Activated CD8-positive, alpha-beta T cell treated with anti-CD3 and anti-CD28 coated beads, Interleukin-2, amount 10 ng/mL, durations not matched to agents 7 days and 5 days (primary cell): ENCODE data around the gene FEZ2. TPM values are rescaled to one million over a fixed set of nuclear protein-coding genes. Genes with fewer than 3 reads are reported as not detected.
A peak's percentile ranks its signal among the peaks of the same experiment; 100 is the strongest.

Source experiments
- ATAC-seq: fragments of 150-1000 bp; cut with Tn5 transposase; one replicate; pipeline ENCODE4 v1.10.0; 2021; ENCODE audit warnings: moderate library complexity
- CTCF ChIA-PET: fragments of 350-600 bp; sonication (Branson Sonifier 250); formaldehyde crosslinking; loops from one replicate; lab custom pipeline; 2021; ENCODE audit warnings: antibody characterized with exemption; lab: Charles Lee
- POLR2A ChIA-PET: fragments of 350-600 bp; sonication (Branson Sonifier 250); formaldehyde crosslinking; loops from one replicate; lab custom pipeline; 2021; ENCODE audit warnings: antibody characterized with exemption; lab: Charles Lee
- DNase-seq: peaks from one replicate; pipeline ENCODE4 v3.0.0-alpha.2; 2020
- H3K27ac Mint-ChIP-seq: one replicate; pipeline ENCODE4 v1.8.0; 2021; ENCODE audit warnings: mild to moderate bottlenecking, mixed read lengths
- H3K27me3 Mint-ChIP-seq: one replicate; pipeline ENCODE4 v1.8.0; 2021; ENCODE audit warnings: low read depth, mixed read lengths
- H3K36me3 Mint-ChIP-seq: one replicate; pipeline ENCODE4 v1.8.0; 2021; ENCODE audit warnings: low read depth, mixed read lengths
- H3K4me1 Mint-ChIP-seq: one replicate; pipeline ENCODE4 v1.8.0; 2021; ENCODE audit warnings: low read depth, mixed read lengths
- H3K4me3 Mint-ChIP-seq: one replicate; pipeline ENCODE4 v1.8.0; 2021; ENCODE audit warnings: mild to moderate bottlenecking, mixed read lengths
- H3K9me3 Mint-ChIP-seq: one replicate; pipeline ENCODE4 v1.8.0; 2022; ENCODE audit warnings: mixed read lengths; ENCODE audit not compliant: insufficient read depth
- total RNA-seq, 2 experiments: library from RNA; stranded (reverse); gene quantifications; one replicate each; pipeline ENCODE4 v1.2.3, GENCODE V29; 2021

FEZ2 gene
- 10 to 100 TPM; 17.3 to 20.3 TPM for total RNA-seq

GRCh38 chr2:36597532-36598377, at the start of gene FEZ2:
Gene FEZ2 (minus strand): TSS chr2:36598168. CDS start chr2:36598142, 26 bp downstream.
- peak within 1 kb of the TSS; percentile 94 for H3K27ac Mint-ChIP-seq
- H3K4me3 Mint-ChIP-seq: peak within 1 kb of the TSS; percentile 92
- DNase-seq: peak; percentile 80
- H3K9me3 Mint-ChIP-seq: no peaks in the 10 kb centered on the region
- H3K27me3 Mint-ChIP-seq: no peaks in the 10 kb centered on the region
- H3K4me1 Mint-ChIP-seq: peaks cover 23% of the 10 kb centered on the region
- POLR2A ChIA-PET: interaction anchor here (0.6 to 1.2 kb wide), 3 partner anchors 19 to 66 kb away, joined by 3 read pairs; no protein-coding TSS in a partner anchor
- peaks cover 8% of the 10 kb centered on the region for H3K36me3 Mint-ChIP-seq
- peak; percentile 98 for ATAC-seq
- CTCF ChIA-PET: no interaction called here

- Mint-ChIP-seq H3K27me3 (peaks cover 3% of the 10 kb centered on the region), H3K4me1 (no peaks in the 10 kb centered on the region), H3K4me3 (no peak overlapping the region), H3K9me3 (no peaks in the 10 kb centered on the region), H3K27ac (no peak overlapping the region), H3K36me3 (no peaks in the 10 kb centered on the region)
- ChIA-PET CTCF (no interaction called here), POLR2A (no interaction called here)
- DNase-seq: no peak
- ATAC-seq: no peak
Observed at GRCh38 chr2:36634981-36635597, 37.1 kb upstream of the FEZ2 start.

- Mint-ChIP-seq H3K9me3 (no peaks in the 10 kb centered on the region), H3K4me1 (no peaks in the 10 kb centered on the region), H3K36me3 (no peaks in the 10 kb centered on the region), H3K4me3 (no peak overlapping the region), H3K27ac (no peak overlapping the region), H3K27me3 (no peaks in the 10 kb centered on the region)
- ATAC-seq (no peak), DNase-seq (no peak)
- ChIA-PET POLR2A (no interaction called here), CTCF (interaction anchor here (0.7 kb wide), 1 partner anchor 31 kb away, joined by 3 read pairs; no protein-coding TSS in a partner anchor)
Observed at GRCh38 chr2:36633470-36634092, 35.6 kb upstream of the FEZ2 start.

GRCh38 chr2:36626756-36627155, 28.8 kb upstream of the FEZ2 start:
- no peak overlapping the region for H3K4me3 Mint-ChIP-seq
- CTCF ChIA-PET: no interaction called here
- POLR2A ChIA-PET: no interaction called here

GRCh38 chr2:36626071-36626470, 28.1 kb upstream of the FEZ2 start:
- no peaks in the 10 kb centered on the region for H3K36me3 Mint-ChIP-seq
- peaks cover 11% of the 10 kb centered on the region for H3K27me3 Mint-ChIP-seq
- DNase-seq (no peak), ATAC-seq (no peak)
- ChIA-PET POLR2A (no interaction called here), CTCF (no interaction called here)
- H3K4me1 Mint-ChIP-seq: no peaks in the 10 kb centered on the region
- H3K9me3 Mint-ChIP-seq: no peaks in the 10 kb centered on the region
- H3K4me3 Mint-ChIP-seq: no peak overlapping the region
- no peak overlapping the region for H3K27ac Mint-ChIP-seq

More at GRCh38 chr2:36626756-36627155, 28.8 kb upstream of the FEZ2 start:
- no peak for ATAC-seq
- DNase-seq: no peak
- H3K4me1 Mint-ChIP-seq: no peaks in the 10 kb centered on the region
- no peaks in the 10 kb centered on the region for H3K36me3 Mint-ChIP-seq
- H3K27ac Mint-ChIP-seq: no peak overlapping the region
- H3K27me3 Mint-ChIP-seq: peaks cover 11% of the 10 kb centered on the region
- H3K9me3 Mint-ChIP-seq: no peaks in the 10 kb centered on the region

- no peaks in the 10 kb centered on the region for H3K4me1 Mint-ChIP-seq
- ChIA-PET CTCF (no interaction called here), POLR2A (no interaction called here)
- H3K36me3 Mint-ChIP-seq: no peaks in the 10 kb centered on the region
- DNase-seq: no peak
- no peak overlapping the region for H3K27ac Mint-ChIP-seq
- no peaks in the 10 kb centered on the region for H3K9me3 Mint-ChIP-seq
- no peak for ATAC-seq
- peaks cover 11% of the 10 kb centered on the region for H3K27me3 Mint-ChIP-seq
- H3K4me3 Mint-ChIP-seq: no peak overlapping the region
Observed at GRCh38 chr2:36625304-36625703, 27.3 kb upstream of the FEZ2 start.

GRCh38 chr2:36620321-36620720, 22.4 kb upstream of the FEZ2 start:
- POLR2A ChIA-PET: no interaction called here
- no peaks in the 10 kb centered on the region for H3K4me1 Mint-ChIP-seq
- CTCF ChIA-PET: no interaction called here
- no peak for DNase-seq
- H3K27ac Mint-ChIP-seq: no peak overlapping the region
- H3K27me3 Mint-ChIP-seq: peaks cover 13% of the 10 kb centered on the region
- no peak for ATAC-seq
- no peaks in the 10 kb centered on the region for H3K36me3 Mint-ChIP-seq
- H3K4me3 Mint-ChIP-seq: no peak overlapping the region
- H3K9me3 Mint-ChIP-seq: no peaks in the 10 kb centered on the region

- Mint-ChIP-seq H3K27ac (no peak overlapping the region), H3K4me1 (no peaks in the 10 kb centered on the region), H3K4me3 (no peak overlapping the region), H3K27me3 (peaks cover 17% of the 10 kb centered on the region), H3K9me3 (no peaks in the 10 kb centered on the region), H3K36me3 (no peaks in the 10 kb centered on the region)
- ChIA-PET POLR2A (no interaction called here), CTCF (no interaction called here)
- ATAC-seq (peak; percentile 49), DNase-seq (peak; percentile 26)
Observed at GRCh38 chr2:36618381-36618780, 20.4 kb upstream of the FEZ2 start.

GRCh38 chr2:36616947-36617346, 19.0 kb upstream of the FEZ2 start:
- POLR2A ChIA-PET: no interaction called here
- H3K4me1 Mint-ChIP-seq: no peaks in the 10 kb centered on the region
- CTCF ChIA-PET: interaction anchor here (0.6 kb wide), 1 partner anchor 36 kb away, joined by 3 read pairs; no protein-coding TSS in a partner anchor
- H3K36me3 Mint-ChIP-seq: no peaks in the 10 kb centered on the region
- no peak overlapping the region for H3K27ac Mint-ChIP-seq
- ATAC-seq (no peak), DNase-seq (no peak)
- H3K9me3 Mint-ChIP-seq: no peaks in the 10 kb centered on the region
- H3K27me3 Mint-ChIP-seq: peaks cover 12% of the 10 kb centered on the region
- no peak overlapping the region for H3K4me3 Mint-ChIP-seq

- no peaks in the 10 kb centered on the region for H3K4me1 Mint-ChIP-seq
- ChIA-PET POLR2A (no interaction called here), CTCF (no interaction called here)
- H3K4me3 Mint-ChIP-seq: no peak overlapping the region
- peaks cover 18% of the 10 kb centered on the region for H3K27me3 Mint-ChIP-seq
- DNase-seq (no peak), ATAC-seq (no peak)
- no peaks in the 10 kb centered on the region for H3K9me3 Mint-ChIP-seq
- H3K27ac Mint-ChIP-seq: no peak overlapping the region
- H3K36me3 Mint-ChIP-seq: no peaks in the 10 kb centered on the region
Observed at GRCh38 chr2:36615222-36615621, 17.3 kb upstream of the FEZ2 start.

GRCh38 chr2:36613801-36614200, 15.8 kb upstream of the FEZ2 start:
- DNase-seq (no peak), ATAC-seq (no peak)
- CTCF ChIA-PET: no interaction called here
- Mint-ChIP-seq H3K4me3 (no peak overlapping the region), H3K4me1 (no peaks in the 10 kb centered on the region), H3K36me3 (no peaks in the 10 kb centered on the region), H3K27ac (no peak overlapping the region), H3K27me3 (peaks cover 18% of the 10 kb centered on the region), H3K9me3 (no peaks in the 10 kb centered on the region)
- POLR2A ChIA-PET: no interaction called here
